GM20000 (cell line): ENCODE data around the gene DAPL1.

Experiments
- DNase-seq: peaks from one replicate; pipeline ENCODE4 v3.0.0; 2012; ENCODE audit warnings: low spot score
- CTCF ChIP-seq: IDR thresholded peaks from 2 replicates; pipeline ENCODE4 v1.5.1; 2012; ENCODE audit warnings: mild to moderate bottlenecking, control low read depth; ENCODE audit errors: extremely low read depth, missing control alignments

The DAPL1 gene

GRCh38 chr2:158788951-158789350, 6.2 kb upstream of the DAPL1 start:
- no peak for DNase-seq
- TF ChIP-seq CTCF: no peak

- DNase-seq: no peak
- no peak for TF ChIP-seq CTCF
Observed at GRCh38 chr2:158796652-158797051, 1.5 kb downstream of the DAPL1 start.

- no peak for TF ChIP-seq CTCF
- DNase-seq: no peak
Observed at GRCh38 chr2:158797963-158798700, 3.0 kb downstream of the DAPL1 start.

GRCh38 chr2:158799181-158799580, 4.1 kb downstream of the DAPL1 start:
- TF ChIP-seq CTCF: no peak
- no peak for DNase-seq

- no peak for TF ChIP-seq CTCF
- no peak for DNase-seq
Observed at GRCh38 chr2:158803506-158803905, 8.4 kb downstream of the DAPL1 start.

DNA sequence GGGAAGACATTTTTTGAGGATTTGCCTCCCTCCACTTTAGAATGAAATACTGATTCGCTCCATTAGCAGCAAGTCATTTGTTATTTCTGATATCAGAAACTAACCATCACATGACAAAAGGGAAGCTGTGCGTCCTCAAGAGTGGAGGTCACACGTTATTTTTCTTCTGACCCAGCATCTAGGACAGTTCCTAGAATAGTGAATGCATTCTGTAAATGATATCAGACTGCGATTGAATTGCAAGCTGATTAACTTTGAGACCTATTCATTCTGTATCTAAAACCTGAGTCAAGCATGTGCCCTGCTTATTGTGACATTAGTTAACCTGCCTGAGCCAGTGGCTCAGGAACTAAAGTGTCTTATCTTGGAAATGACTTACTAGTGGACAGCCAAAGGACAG, 10.1 kb downstream of the DAPL1 start:
- TF ChIP-seq CTCF: no peak
- no peak for DNase-seq

GRCh38 chr2:158805936-158806335, 10.8 kb downstream of the DAPL1 start:
- no peak for TF ChIP-seq CTCF
- DNase-seq: no peak
